ENCODE data around the gene LRRC25. TPM values are rescaled to one million over a fixed set of nuclear protein-coding genes. Genes with fewer than 3 reads are reported as not detected.
A peak's percentile ranks its signal among the peaks of the same experiment; 100 is the strongest.

The LRRC25 gene
- polyA plus RNA-seq, 2 of the 4 experiments (the other 2 are of a cell fraction) = not detected

DNA sequence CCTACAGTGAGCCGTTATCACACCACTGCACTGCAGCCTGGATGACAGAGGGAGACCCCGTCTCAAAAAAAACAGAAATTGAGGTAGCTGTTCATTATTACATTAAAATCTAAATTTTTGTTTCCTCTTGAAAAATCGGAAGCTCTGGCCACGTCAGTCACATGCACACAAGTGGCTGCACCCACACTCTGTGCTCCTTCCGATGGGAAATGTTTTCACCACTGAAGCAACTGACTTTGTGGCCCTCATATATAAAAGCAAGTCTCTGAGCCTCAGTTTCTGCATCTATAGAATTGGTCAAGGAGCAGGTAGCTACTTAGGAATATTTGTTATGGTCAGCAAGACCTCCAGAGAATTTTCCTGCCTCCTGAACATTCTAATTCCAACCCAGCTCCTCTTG is 4.5 kb downstream of the LRRC25 start:
- POLR2A ChIA-PET = interaction anchor here (1.1 kb wide), 1 partner anchor 13 kb away, joined by 5 read pairs; no protein-coding TSS in a partner anchor
- Histone ChIP-seq H3K4me2 (no peak overlapping the region), H3K27ac (peak overlapping the region in 1 of 2 experiments; percentile 66; a peak in 3 of 6 replicates), H3K4me1 (peaks cover 11% of the 10 kb centered on the region; the same call in 2 of the 3 replicates), H3K9me3 (no peaks in the 10 kb centered on the region), H3K4me3 (no peak overlapping the region)
- no peak for TF ChIP-seq CHD2 (IDR thresholded peaks at IDR 0.05; ENCODE audit: low read length, partially characterized antibody)
- ATAC-seq (no peak), DNase-seq (ENCODE audit: low read depth in 1 of 2, low spot score in 1 of 2) (no peak), FAIRE-seq (no peak)
- WGBS (ENCODE audit: missing lambda C conversion rate) = 95% methylated on average over 5 of the region's 5 CpGs
- CTCF ChIA-PET = interaction anchor here (1.2 to 7.5 kb wide), 3 partner anchors 20 to 65 kb away, joined by 3 to 75 read pairs (median 58); no protein-coding TSS in a partner anchor

DNA sequence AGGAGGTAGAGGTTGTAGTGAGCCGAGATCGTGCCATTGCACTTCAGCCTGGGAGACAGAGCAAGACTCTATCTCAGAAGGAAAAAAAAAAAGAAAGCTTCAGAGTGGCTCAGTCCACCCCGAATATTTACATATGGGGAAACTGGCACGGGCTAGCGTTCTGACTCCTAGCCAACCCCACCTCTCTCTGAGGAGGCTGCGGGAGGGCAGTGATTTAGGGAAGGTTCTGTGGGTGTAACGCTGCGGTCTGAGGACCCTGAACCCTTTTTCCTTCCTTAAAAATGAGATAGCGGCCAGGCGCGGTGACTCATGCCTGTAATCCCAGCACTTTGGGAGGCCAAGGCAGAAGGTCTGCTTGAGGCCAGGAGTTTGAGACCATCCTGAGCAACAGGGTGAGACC is 5.0 kb downstream of the LRRC25 start:
- no peak for ATAC-seq
- Histone ChIP-seq H3K4me1 (peaks cover 11% of the 10 kb centered on the region; the same call in 2 of the 3 replicates), H3K27ac (peak overlapping the region in 1 of 2 experiments; percentile 66; a peak in 3 of 6 replicates), H3K9me3 (no peaks in the 10 kb centered on the region), H3K4me3 (no peak overlapping the region), H3K4me2 (no peak overlapping the region)
- no peak for FAIRE-seq
- CTCF ChIA-PET = interaction anchor here (1.7 to 7.5 kb wide), 3 partner anchors 20 to 53 kb away, joined by 5 to 75 read pairs (median 58); no protein-coding TSS in a partner anchor
- POLR2A ChIA-PET = interaction anchor here (1.1 kb wide), 1 partner anchor 12 kb away, joined by 5 read pairs; no protein-coding TSS in a partner anchor
- DNase-seq (ENCODE audit: low read depth in 1 of 2, low spot score in 1 of 2) = no peak
- WGBS (ENCODE audit: missing lambda C conversion rate) = 64% methylated on average over 11 of the region's 11 CpGs
- TF ChIP-seq, protein P1, sequence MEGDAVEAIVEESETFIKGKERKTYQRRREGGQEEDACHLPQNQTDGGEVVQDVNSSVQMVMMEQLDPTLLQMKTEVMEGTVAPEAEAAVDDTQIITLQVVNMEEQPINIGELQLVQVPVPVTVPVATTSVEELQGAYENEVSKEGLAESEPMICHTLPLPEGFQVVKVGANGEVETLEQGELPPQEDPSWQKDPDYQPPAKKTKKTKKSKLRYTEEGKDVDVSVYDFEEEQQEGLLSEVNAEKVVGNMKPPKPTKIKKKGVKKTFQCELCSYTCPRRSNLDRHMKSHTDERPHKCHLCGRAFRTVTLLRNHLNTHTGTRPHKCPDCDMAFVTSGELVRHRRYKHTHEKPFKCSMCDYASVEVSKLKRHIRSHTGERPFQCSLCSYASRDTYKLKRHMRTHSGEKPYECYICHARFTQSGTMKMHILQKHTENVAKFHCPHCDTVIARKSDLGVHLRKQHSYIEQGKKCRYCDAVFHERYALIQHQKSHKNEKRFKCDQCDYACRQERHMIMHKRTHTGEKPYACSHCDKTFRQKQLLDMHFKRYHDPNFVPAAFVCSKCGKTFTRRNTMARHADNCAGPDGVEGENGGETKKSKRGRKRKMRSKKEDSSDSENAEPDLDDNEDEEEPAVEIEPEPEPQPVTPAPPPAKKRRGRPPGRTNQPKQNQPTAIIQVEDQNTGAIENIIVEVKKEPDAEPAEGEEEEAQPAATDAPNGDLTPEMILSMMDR (IDR thresholded peaks at IDR 0.05) = no peak
- TF ChIP-seq KDM1A (IDR thresholded peaks at IDR 0.05; ENCODE audit: low read depth) (no peak), JUNB (IDR thresholded peaks at IDR 0.05) (no peak), POLR2A (IDR thresholded peaks at IDR 0.05; ENCODE audit: low read length) (no peak), ZC3H11A (IDR thresholded peaks at IDR 0.05) (no peak), ZNF302 (CRISPR knock-in tag; IDR thresholded peaks at IDR 0.05) (no peak), FOSL2 (IDR thresholded peaks at IDR 0.05) (no peak), FOSL2 (CRISPR knock-in tag; IDR thresholded peaks at IDR 0.05) (peak; percentile 22; the same call in 1 of the 2 replicates)
- TF ChIP-seq, protein P2, sequence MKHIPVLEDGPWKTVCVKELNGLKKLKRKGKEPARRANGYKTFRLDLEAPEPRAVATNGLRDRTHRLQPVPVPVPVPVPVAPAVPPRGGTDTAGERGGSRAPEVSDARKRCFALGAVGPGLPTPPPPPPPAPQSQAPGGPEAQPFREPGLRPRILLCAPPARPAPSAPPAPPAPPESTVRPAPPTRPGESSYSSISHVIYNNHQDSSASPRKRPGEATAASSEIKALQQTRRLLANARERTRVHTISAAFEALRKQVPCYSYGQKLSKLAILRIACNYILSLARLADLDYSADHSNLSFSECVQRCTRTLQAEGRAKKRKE (CRISPR knock-in tag; IDR thresholded peaks at IDR 0.05; ENCODE audit: low read depth) = no peak

DNA sequence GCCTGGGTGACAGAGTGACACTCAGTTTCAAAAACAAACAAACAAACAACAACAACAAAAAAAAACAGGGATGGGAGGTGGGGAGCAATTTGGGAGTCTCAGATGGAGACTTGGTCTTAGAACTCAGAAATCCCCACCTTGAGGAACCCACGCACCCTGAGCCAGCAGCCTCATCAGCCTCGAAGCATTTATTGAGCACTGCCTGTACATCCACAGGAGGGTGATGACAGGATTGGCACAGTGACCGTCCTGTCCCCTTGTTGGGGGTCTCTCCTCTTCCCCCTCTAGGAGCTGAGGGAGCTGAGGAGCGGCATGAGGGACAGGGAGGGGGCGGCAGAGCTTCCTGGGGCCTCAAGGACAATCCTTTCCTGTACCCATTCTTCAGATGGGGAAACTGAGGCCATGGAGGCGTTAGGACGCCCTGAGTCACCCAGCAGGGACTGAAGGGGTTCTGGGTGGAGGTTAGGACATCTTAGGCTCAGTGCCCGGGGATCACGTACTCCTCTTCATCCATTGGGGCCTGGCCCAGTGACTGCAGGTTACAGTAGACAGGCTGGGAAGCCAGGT is 5.8 kb downstream of the LRRC25 start:
- Histone ChIP-seq H3K9me3 (no peaks in the 10 kb centered on the region), H3K27ac (peak overlapping the region in 1 of 2 experiments; percentile 99; a peak in 3 of 6 replicates), H3K4me1 (peaks cover 11% of the 10 kb centered on the region; the same call in 2 of the 3 replicates), H3K4me2 (no peak overlapping the region), H3K4me3 (no peak overlapping the region)
- ATAC-seq = peak; percentile 17 to 19
- POLR2A ChIA-PET = interaction anchor here (0.6 to 1.8 kb wide), 7 partner anchors 10 to 53 kb away, joined by 3 to 10 read pairs (median 6); no protein-coding TSS in a partner anchor
- FAIRE-seq = no peak
- CTCF ChIA-PET = interaction anchor here (1.0 to 7.5 kb wide), 5 partner anchors 10 to 52 kb away, joined by 3 to 75 read pairs (median 5); no protein-coding TSS in a partner anchor
- 81% methylated on average over 8 of the region's 9 CpGs for WGBS (ENCODE audit: missing lambda C conversion rate)
- TF ChIP-seq, protein P3, sequence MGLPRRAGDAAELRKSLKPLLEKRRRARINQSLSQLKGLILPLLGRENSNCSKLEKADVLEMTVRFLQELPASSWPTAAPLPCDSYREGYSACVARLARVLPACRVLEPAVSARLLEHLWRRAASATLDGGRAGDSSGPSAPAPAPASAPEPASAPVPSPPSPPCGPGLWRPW (IDR thresholded peaks at IDR 0.05) = no peak
- 0 out of 2 replicates have a peak, but pooled peaks have one; percentile 29 for TF ChIP-seq KDM1A (IDR thresholded peaks at IDR 0.05; ENCODE audit: low read depth)
- DNase-seq (ENCODE audit: low read depth in 1 of 2, low spot score in 1 of 2) = no peak

DNA sequence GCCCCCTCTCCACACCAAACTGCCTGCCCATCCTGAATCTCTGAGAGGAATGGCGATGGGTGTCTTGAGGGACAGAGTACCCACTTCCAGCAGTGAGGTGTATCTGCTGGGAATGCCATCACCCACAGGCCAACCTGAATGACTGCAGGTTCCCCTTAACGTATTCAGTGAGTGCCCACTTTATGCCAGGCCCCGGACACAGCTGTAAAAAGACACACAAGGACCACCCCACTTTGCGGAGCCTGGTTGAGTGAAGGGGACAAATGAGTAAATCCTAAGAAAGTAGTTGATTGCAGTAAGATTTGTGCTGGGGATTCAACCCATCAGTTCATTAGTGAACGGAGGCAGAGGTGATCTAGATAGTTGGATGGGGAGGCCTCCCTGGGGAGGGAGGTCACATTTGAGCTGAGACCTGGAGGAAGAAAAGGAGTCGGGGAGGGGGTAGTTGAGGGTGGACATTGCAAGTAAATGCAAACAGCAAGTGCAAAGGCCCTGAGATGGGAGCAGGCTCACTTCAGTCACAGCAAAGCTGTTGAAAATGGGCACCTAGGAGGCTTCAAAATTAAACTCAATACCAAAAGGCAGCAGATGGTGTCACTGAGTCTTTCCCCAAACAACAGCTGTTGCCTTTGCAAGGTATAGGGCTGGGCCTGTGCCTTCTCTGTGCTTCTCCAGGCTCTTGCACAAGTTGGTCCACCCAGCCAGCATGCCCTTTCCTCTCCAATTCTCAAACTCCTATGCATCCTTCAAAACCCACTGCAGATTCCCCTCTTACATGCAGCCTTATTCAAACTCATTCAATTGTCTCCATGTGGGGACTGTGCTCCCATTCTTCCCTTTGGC is 7.1 kb downstream of the LRRC25 start:
- Histone ChIP-seq H3K27ac (peak overlapping the region; percentile 97 to 99), H3K9me3 (no peaks in the 10 kb centered on the region), H3K4me1 (peaks cover 17% of the 10 kb centered on the region), H3K4me2 (peak overlapping the region; percentile 92), H3K4me3 (peak overlapping the region; percentile 98)
- POLR2A ChIA-PET = interaction anchor here (1.2 to 1.8 kb wide), 9 partner anchors 10 to 51 kb away, joined by 3 to 10 read pairs (median 6); no protein-coding TSS in a partner anchor
- peak in 1 of 2 experiments; percentile 83 for DNase-seq (ENCODE audit: low read depth in 1 of 2, low spot score in 1 of 2)
- CTCF ChIA-PET = interaction anchor here (1.0 to 7.5 kb wide), 10 partner anchors 9 to 67 kb away, joined by 3 to 75 read pairs (median 10); partner anchors contain the start of genes LSM4 and SSBP4
- peak; percentile 17 to 37 for ATAC-seq
- WGBS (ENCODE audit: missing lambda C conversion rate) = 86% methylated on average over 6 of the region's 6 CpGs
- FAIRE-seq = no peak
- TF ChIP-seq JUNB (IDR thresholded peaks at IDR 0.05) (no peak), RARB (CRISPR knock-in tag; IDR thresholded peaks at IDR 0.05) (peak; percentile 65), HOXA7 (CRISPR knock-in tag; IDR thresholded peaks at IDR 0.05) (peak; percentile 93), ESRRA (IDR thresholded peaks at IDR 0.05; ENCODE audit: borderline replicate concordance, low read length) (no peak), FOSB (CRISPR knock-in tag; IDR thresholded peaks at IDR 0.05) (peak; percentile 85; the same call in 1 of the 2 replicates), TFCP2L1 (CRISPR knock-in tag; IDR thresholded peaks at IDR 0.05) (peak; percentile 83), RCOR1 (IDR thresholded peaks at IDR 0.05; ENCODE audit: low read depth, low read length) (no peak), HEYL (CRISPR knock-in tag; IDR thresholded peaks at IDR 0.05) (0 out of 2 replicates have a peak, but pooled peaks have one; percentile 43)
- TF ChIP-seq, protein P4, sequence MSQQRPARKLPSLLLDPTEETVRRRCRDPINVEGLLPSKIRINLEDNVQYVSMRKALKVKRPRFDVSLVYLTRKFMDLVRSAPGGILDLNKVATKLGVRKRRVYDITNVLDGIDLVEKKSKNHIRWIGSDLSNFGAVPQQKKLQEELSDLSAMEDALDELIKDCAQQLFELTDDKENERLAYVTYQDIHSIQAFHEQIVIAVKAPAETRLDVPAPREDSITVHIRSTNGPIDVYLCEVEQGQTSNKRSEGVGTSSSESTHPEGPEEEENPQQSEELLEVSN (IDR thresholded peaks at IDR 0.05; ENCODE audit: borderline replicate concordance, low read depth) = no peak
- TF ChIP-seq, protein P5, sequence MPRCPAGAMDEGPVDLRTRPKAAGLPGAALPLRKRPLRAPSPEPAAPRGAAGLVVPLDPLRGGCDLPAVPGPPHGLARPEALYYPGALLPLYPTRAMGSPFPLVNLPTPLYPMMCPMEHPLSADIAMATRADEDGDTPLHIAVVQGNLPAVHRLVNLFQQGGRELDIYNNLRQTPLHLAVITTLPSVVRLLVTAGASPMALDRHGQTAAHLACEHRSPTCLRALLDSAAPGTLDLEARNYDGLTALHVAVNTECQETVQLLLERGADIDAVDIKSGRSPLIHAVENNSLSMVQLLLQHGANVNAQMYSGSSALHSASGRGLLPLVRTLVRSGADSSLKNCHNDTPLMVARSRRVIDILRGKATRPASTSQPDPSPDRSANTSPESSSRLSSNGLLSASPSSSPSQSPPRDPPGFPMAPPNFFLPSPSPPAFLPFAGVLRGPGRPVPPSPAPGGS (IDR thresholded peaks at IDR 0.05) = peak; percentile 86; the same call in 2 of the 3 replicates
- TF ChIP-seq, protein P6, sequence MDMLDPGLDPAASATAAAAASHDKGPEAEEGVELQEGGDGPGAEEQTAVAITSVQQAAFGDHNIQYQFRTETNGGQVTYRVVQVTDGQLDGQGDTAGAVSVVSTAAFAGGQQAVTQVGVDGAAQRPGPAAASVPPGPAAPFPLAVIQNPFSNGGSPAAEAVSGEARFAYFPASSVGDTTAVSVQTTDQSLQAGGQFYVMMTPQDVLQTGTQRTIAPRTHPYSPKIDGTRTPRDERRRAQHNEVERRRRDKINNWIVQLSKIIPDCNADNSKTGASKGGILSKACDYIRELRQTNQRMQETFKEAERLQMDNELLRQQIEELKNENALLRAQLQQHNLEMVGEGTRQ (IDR thresholded peaks at IDR 0.05) = no peak

All from A549 (cell line).